Sigmoid colon (tissue), 7 donors: ENCODE results near the gene IGDCC3. TPM values are rescaled to one million over a fixed set of nuclear protein-coding genes. Genes with fewer than 3 reads are reported as not detected.

Source experiments
- DNase-seq: peaks from one replicate; pipeline ENCODE4 v3.0.0-alpha.2; 2019
- H3K27ac ChIP-seq, 4 donors: fragments of 200-600 bp; sonication (generic); one replicate each; pipeline ENCODE4 v1.5.1; 2016 to 2019; ENCODE audit warnings: mild to moderate bottlenecking in 1 of 4
- H3K27me3 ChIP-seq, 3 donors: fragments of 200-600 bp; sonication (generic); one replicate each; pipeline ENCODE4 v1.5.1; 2019; ENCODE audit warnings: mild to moderate bottlenecking in 1 of 3
- H3K36me3 ChIP-seq, 4 donors: fragments of 200-600 bp; sonication (generic); one replicate each; pipeline ENCODE4 v1.5.1; 2016 to 2019
- H3K4me1 ChIP-seq, 4 donors: fragments of 200-600 bp; sonication (generic); one replicate each; pipeline ENCODE4 v1.5.1; 2017 to 2019
- H3K4me3 ChIP-seq, 4 donors: fragments of 200-600 bp; sonication (generic); one replicate each; pipeline ENCODE4 v1.5.1; 2017 to 2019; ENCODE audit warnings: mild to moderate bottlenecking in 2 of 4, moderate library complexity in 1 of 4
- H3K9me3 ChIP-seq, 4 donors: fragments of 200-600 bp in 3 of 4; sonication (generic) in 3 of 4; one replicate each; pipeline versions ENCODE4 v1.5.1 to v1.6.1; 2013 to 2019
- EP300 ChIP-seq, 4 donors: sonication (generic); formaldehyde crosslinking; IDR thresholded peaks; one replicate each; pipeline ENCODE4 v1.6.1; 2017; ENCODE audit warnings: antibody characterized with exemption in 4 of 4
- POLR2A ChIP-seq, 2 donors: fragments of 450-650 bp; IDR thresholded peaks; one replicate each; pipeline ENCODE4 v1.6.1; 2016; ENCODE audit warnings: antibody characterized with exemption in 2 of 2, mild to moderate bottlenecking in 2 of 2, moderate library complexity in 2 of 2
- POLR2AphosphoS5 ChIP-seq, 4 donors: sonication (generic); formaldehyde crosslinking; IDR thresholded peaks; one replicate each; pipeline ENCODE4 v1.6.1; 2017; ENCODE audit warnings: antibody characterized with exemption in 4 of 4
- WGBS, 2 donors: extraction: QIAGEN DNeasy Blood & Tissue Kit; methylation state at CpG; one replicate each; pipeline ENCODE4 v1.1.7; 2013; 5-methylcytosine and 5-hydroxymethylcytosine counted together
- intact Hi-C: fragments of 100-400 bp; cut with DNase I; formaldehyde crosslinking; loops from one replicate; pipeline ENCODE4 v1.15.1; 2023
- polyA plus RNA-seq, 3 donors: library from polyadenylated mRNA; stranded (reverse); fragments of 200-250 nt; gene quantifications; one replicate each; pipeline ENCODE4 v1.2.3, GENCODE V29; 2013
- total RNA-seq, 4 donors: library from RNA; depleted of rRNA; stranded (reverse); fragments of >200 nt; gene quantifications; one replicate each; pipeline ENCODE4 v1.1.0, GENCODE V29; 2016
- TF ChIP-seq, protein P1 (sequence below), 4 experiments: fragments of 450-650 bp in 3 of 4; fragments of 200-600 bp in 1 of 4; IDR thresholded peaks; one replicate each; pipeline ENCODE4 v1.5.1; 2016 to 2019; ENCODE audit warnings: antibody characterized with exemption in 4 of 4, mild to moderate bottlenecking in 3 of 4, moderate library complexity in 2 of 4
- donor health status: healthy with polysubstance abuse.
- donor health status: Bipolar disorder and iron deficiency.
- donor health status: healthy.

The IGDCC3 gene
- total and polyA plus RNA-seq, 7 donors: under 0.01 to 0.55 (median 0.12) TPM; not detected in 2

GRCh38 chr15:65344214-65344913 lies 33.4 kb downstream of the IGDCC3 start:
- no peaks in the 10 kb centered on the region for H3K4me1 ChIP-seq
- intact Hi-C loops: no loop called here
- WGBS, 2 donors: 51 to 83% methylated on average over 8 of the region's 8 CpGs
- no peak overlapping the region for H3K4me3 ChIP-seq
- H3K27ac ChIP-seq: no peak overlapping the region
- H3K36me3 ChIP-seq: no peaks in the 10 kb centered on the region
- peak; percentile 21 for DNase-seq
- no peaks in the 10 kb centered on the region for H3K9me3 ChIP-seq
- TF ChIP-seq POLR2AphosphoS5 (IDR thresholded peaks at IDR 0.05) (no peak), POLR2A (IDR thresholded peaks at IDR 0.05) (no peak), EP300 (IDR thresholded peaks at IDR 0.05) (no peak)
- TF ChIP-seq, protein P1, sequence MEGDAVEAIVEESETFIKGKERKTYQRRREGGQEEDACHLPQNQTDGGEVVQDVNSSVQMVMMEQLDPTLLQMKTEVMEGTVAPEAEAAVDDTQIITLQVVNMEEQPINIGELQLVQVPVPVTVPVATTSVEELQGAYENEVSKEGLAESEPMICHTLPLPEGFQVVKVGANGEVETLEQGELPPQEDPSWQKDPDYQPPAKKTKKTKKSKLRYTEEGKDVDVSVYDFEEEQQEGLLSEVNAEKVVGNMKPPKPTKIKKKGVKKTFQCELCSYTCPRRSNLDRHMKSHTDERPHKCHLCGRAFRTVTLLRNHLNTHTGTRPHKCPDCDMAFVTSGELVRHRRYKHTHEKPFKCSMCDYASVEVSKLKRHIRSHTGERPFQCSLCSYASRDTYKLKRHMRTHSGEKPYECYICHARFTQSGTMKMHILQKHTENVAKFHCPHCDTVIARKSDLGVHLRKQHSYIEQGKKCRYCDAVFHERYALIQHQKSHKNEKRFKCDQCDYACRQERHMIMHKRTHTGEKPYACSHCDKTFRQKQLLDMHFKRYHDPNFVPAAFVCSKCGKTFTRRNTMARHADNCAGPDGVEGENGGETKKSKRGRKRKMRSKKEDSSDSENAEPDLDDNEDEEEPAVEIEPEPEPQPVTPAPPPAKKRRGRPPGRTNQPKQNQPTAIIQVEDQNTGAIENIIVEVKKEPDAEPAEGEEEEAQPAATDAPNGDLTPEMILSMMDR (IDR thresholded peaks at IDR 0.05): no peak
- H3K27me3 ChIP-seq: no peaks in the 10 kb centered on the region

DNA sequence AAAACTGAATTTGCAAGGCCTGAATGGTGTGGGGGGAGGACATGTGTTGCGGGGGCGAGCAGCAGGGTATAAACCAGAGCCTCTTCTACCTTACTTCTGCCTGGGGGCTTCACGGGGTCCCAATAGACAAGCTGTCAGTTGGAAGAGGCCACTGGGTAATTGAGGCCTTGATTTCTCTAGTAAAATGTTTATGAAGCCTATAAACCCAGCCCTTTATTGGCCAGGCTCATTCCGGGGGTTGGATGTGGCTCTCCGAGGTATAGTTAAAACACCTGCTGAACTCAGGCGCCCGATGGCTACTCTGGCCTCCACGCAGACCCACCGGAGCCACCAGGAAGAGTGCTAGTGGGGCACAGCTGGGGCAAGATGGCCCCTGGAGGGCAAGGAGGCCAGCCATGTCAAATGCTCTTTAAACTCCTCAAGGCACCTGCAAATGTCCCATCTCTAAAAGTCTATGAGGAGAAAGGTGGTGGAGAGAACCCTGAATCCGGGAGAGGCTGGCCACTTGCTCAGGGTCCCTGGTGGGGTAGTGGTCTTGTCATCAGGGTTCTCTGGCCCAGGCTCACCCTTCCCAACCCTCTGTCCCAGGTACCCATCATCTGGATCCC lies 34.3 kb downstream of the IGDCC3 start:
- Histone ChIP-seq H3K27me3 (no peaks in the 10 kb centered on the region), H3K36me3 (no peaks in the 10 kb centered on the region), H3K27ac (no peak overlapping the region), H3K9me3 (no peaks in the 10 kb centered on the region), H3K4me1 (no peaks in the 10 kb centered on the region), H3K4me3 (no peak overlapping the region)
- TF ChIP-seq, protein P1 (IDR thresholded peaks at IDR 0.05): no peak
- no peak for TF ChIP-seq POLR2A (IDR thresholded peaks at IDR 0.05)
- TF ChIP-seq POLR2AphosphoS5 (IDR thresholded peaks at IDR 0.05): no peak
- TF ChIP-seq EP300 (IDR thresholded peaks at IDR 0.05): no peak
- WGBS, 2 donors: 29 to 76% methylated on average over 10 of the region's 10 CpGs
- intact Hi-C loops: no loop called here
- DNase-seq: no peak

- intact Hi-C loops: no loop called here
- DNase-seq: no peak
These were observed 35.3 kb downstream of the IGDCC3 start for GRCh38 chr15:65342493-65342892.

GRCh38 chr15:65339920-65340319 lies 37.9 kb downstream of the IGDCC3 start:
- Histone ChIP-seq H3K27ac (no peak overlapping the region), H3K9me3 (no peaks in the 10 kb centered on the region), H3K27me3 (no peaks in the 10 kb centered on the region), H3K4me1 (no peaks in the 10 kb centered on the region), H3K4me3 (no peak overlapping the region), H3K36me3 (no peaks in the 10 kb centered on the region)
- intact Hi-C loops: no loop called here
- DNase-seq: no peak
- TF ChIP-seq POLR2A (IDR thresholded peaks at IDR 0.05) (no peak), POLR2AphosphoS5 (IDR thresholded peaks at IDR 0.05) (no peak), EP300 (IDR thresholded peaks at IDR 0.05) (no peak)
- TF ChIP-seq, protein P1 (IDR thresholded peaks at IDR 0.05): no peak
- 12 to 31% methylated on average over 7 of the region's 7 CpGs for WGBS, 2 donors

More at GRCh38 chr15:65342493-65342892, 35.3 kb downstream of the IGDCC3 start:
- H3K4me1 ChIP-seq: no peaks in the 10 kb centered on the region
- H3K9me3 ChIP-seq: no peaks in the 10 kb centered on the region
- TF ChIP-seq POLR2AphosphoS5 (IDR thresholded peaks at IDR 0.05) (no peak), EP300 (IDR thresholded peaks at IDR 0.05) (no peak), POLR2A (IDR thresholded peaks at IDR 0.05) (no peak)
- TF ChIP-seq, protein P1 (IDR thresholded peaks at IDR 0.05): no peak
- WGBS, 2 donors: 88 to 92% methylated on average over 9 of the region's 9 CpGs
- H3K36me3 ChIP-seq: no peaks in the 10 kb centered on the region
- H3K27me3 ChIP-seq: no peaks in the 10 kb centered on the region
- H3K27ac ChIP-seq: no peak overlapping the region
- H3K4me3 ChIP-seq: no peak overlapping the region
